ENCODE measurements around the gene IRAK4. TPM values are rescaled to one million over a fixed set of nuclear protein-coding genes. Genes with fewer than 3 reads are reported as not detected.

The IRAK4 gene
- total RNA-seq, 1 donor from 2014 or later: 12.1 TPM

DNA sequence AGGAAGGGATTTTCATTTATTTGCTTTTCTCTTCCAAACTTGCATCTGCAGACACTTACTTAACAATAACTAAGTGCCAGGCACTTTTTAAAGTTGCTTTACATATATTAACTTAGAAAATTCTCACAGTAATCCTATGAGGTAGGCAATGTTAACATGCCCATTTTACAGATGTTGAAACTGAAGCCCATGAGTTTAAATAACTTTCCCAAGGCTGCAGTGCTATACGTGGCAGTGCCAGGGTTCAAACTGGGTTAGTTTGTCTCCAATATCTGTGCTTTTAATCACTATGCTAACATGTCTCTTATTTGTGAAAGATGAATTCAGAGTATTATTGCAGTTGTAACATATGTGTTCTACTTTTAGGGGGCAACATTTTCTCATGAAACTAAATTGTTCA lies 30.1 kb upstream of the IRAK4 start:
- DNase-seq: no peak
- TF ChIP-seq, protein P1, sequence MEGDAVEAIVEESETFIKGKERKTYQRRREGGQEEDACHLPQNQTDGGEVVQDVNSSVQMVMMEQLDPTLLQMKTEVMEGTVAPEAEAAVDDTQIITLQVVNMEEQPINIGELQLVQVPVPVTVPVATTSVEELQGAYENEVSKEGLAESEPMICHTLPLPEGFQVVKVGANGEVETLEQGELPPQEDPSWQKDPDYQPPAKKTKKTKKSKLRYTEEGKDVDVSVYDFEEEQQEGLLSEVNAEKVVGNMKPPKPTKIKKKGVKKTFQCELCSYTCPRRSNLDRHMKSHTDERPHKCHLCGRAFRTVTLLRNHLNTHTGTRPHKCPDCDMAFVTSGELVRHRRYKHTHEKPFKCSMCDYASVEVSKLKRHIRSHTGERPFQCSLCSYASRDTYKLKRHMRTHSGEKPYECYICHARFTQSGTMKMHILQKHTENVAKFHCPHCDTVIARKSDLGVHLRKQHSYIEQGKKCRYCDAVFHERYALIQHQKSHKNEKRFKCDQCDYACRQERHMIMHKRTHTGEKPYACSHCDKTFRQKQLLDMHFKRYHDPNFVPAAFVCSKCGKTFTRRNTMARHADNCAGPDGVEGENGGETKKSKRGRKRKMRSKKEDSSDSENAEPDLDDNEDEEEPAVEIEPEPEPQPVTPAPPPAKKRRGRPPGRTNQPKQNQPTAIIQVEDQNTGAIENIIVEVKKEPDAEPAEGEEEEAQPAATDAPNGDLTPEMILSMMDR (IDR thresholded peaks at IDR 0.05; ENCODE audit: partially characterized antibody, unreplicated experiment): no peak
- Mint-ChIP-seq H3K9me3 (ENCODE audit: unreplicated experiment) (no peaks in the 10 kb centered on the region), H3K4me1 (ENCODE audit: low read depth, unreplicated experiment) (peaks cover 3% of the 10 kb centered on the region), H3K27me3 (ENCODE audit: unreplicated experiment) (no peaks in the 10 kb centered on the region), H3K36me3 (ENCODE audit: unreplicated experiment) (no peaks in the 10 kb centered on the region), H3K27ac (ENCODE audit: unreplicated experiment) (no peak overlapping the region), H3K4me3 (ENCODE audit: unreplicated experiment) (no peak overlapping the region)

DNA sequence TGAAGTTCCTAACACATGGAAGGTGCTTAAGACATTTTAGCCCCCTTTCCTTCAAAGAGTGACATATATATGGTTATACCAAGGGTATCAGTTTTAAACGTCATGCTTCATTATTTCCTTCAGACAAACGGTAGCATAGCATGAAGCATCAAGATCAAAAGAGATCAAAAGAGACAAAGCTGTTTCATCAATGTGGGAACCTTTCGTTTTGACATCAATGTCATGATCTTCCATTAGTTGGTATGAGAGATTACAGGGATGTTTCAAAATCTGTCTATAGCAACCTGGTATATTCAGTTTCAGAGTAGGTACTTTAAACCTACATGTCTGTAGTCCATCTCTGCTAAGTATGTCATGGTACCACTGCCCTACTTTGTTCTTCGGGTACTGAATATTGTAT lies 28.5 kb upstream of the IRAK4 start:
- H3K9me3 Mint-ChIP-seq (ENCODE audit: unreplicated experiment): no peaks in the 10 kb centered on the region
- TF ChIP-seq, protein P1 (IDR thresholded peaks at IDR 0.05; ENCODE audit: partially characterized antibody, unreplicated experiment): no peak
- H3K36me3 Mint-ChIP-seq (ENCODE audit: unreplicated experiment): no peaks in the 10 kb centered on the region
- H3K27me3 Mint-ChIP-seq (ENCODE audit: unreplicated experiment): no peaks in the 10 kb centered on the region
- H3K27ac Mint-ChIP-seq (ENCODE audit: unreplicated experiment): no peak overlapping the region
- H3K4me3 Mint-ChIP-seq (ENCODE audit: unreplicated experiment): no peak overlapping the region
- H3K4me1 Mint-ChIP-seq (ENCODE audit: low read depth, unreplicated experiment): peaks cover 3% of the 10 kb centered on the region
- no peak for DNase-seq

DNA sequence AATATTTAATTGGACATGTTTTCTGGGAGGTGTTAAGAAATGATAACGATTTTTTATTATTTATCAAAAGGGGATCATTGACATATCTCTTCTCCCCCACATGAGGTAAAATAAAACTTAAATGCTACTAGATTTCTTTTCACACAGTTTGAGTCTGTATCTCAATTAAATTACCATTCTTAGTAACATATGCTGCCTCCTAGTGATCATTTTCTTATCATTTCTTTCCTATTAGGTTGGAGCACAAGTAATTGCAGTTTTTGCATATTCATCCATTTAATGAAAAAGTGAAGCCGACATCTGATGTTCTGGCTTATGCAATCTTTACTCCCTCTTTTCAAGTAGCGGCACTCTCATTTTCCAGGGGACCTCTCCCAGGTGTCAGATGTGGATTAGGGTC lies 25.1 kb upstream of the IRAK4 start:
- H3K4me1 Mint-ChIP-seq (ENCODE audit: low read depth, unreplicated experiment): no peaks in the 10 kb centered on the region
- no peak for DNase-seq
- H3K9me3 Mint-ChIP-seq (ENCODE audit: unreplicated experiment): no peaks in the 10 kb centered on the region
- no peaks in the 10 kb centered on the region for H3K36me3 Mint-ChIP-seq (ENCODE audit: unreplicated experiment)
- H3K27me3 Mint-ChIP-seq (ENCODE audit: unreplicated experiment): no peaks in the 10 kb centered on the region
- H3K4me3 Mint-ChIP-seq (ENCODE audit: unreplicated experiment): no peak overlapping the region
- TF ChIP-seq, protein P1 (IDR thresholded peaks at IDR 0.05; ENCODE audit: partially characterized antibody, unreplicated experiment): no peak
- H3K27ac Mint-ChIP-seq (ENCODE audit: unreplicated experiment): no peak overlapping the region

DNA sequence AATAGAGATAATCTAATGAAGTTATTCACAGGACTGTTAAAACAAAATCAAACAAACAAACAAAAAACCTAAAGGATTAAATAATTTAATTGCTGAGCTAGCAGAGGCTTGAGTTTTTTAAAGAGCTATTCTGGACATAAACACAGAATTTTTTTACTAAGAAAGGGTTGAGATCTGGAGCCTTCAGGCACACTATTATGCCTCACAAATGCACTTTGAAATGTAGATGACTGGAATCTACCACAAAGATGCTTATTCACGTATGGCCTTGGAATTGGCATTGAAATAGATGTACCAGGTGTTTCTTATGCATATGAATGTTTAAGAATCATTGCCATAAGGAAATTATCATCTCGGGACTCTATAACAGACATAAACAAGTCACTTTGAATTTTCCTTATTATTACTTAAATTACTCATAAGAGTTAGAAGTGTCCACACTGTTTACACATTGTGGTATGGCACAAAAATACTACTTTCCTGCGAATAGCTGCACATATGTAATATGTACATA lies 21.8 kb upstream of the IRAK4 start:
- H3K27ac Mint-ChIP-seq (ENCODE audit: unreplicated experiment): no peak overlapping the region
- TF ChIP-seq, protein P1 (IDR thresholded peaks at IDR 0.05; ENCODE audit: partially characterized antibody, unreplicated experiment): no peak
- no peak overlapping the region for H3K4me3 Mint-ChIP-seq (ENCODE audit: unreplicated experiment)
- H3K4me1 Mint-ChIP-seq (ENCODE audit: low read depth, unreplicated experiment): no peaks in the 10 kb centered on the region
- DNase-seq: no peak
- H3K27me3 Mint-ChIP-seq (ENCODE audit: unreplicated experiment): no peaks in the 10 kb centered on the region
- no peaks in the 10 kb centered on the region for H3K9me3 Mint-ChIP-seq (ENCODE audit: unreplicated experiment)
- H3K36me3 Mint-ChIP-seq (ENCODE audit: unreplicated experiment): no peaks in the 10 kb centered on the region

DNA sequence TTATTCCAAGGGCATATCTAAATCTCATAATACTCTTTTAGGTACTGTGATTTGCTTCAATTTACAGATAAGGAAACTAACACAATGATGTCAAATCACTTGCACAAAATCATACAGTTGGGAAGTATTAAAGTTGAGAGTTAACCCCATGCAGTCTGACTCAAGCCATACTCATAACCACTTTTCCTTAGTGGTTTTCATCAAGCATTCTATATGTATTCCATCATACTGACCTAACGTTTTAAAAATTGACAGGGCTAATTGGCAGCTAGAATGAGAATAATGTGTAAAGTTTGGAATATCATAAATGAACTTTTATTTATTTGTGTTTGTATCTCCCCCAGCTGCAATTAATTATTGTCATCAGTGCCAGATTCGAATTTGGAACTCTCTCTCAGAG lies 21.1 kb upstream of the IRAK4 start:
- H3K36me3 Mint-ChIP-seq (ENCODE audit: unreplicated experiment): no peaks in the 10 kb centered on the region
- no peak overlapping the region for H3K27ac Mint-ChIP-seq (ENCODE audit: unreplicated experiment)
- no peaks in the 10 kb centered on the region for H3K4me1 Mint-ChIP-seq (ENCODE audit: low read depth, unreplicated experiment)
- H3K9me3 Mint-ChIP-seq (ENCODE audit: unreplicated experiment): no peaks in the 10 kb centered on the region
- no peaks in the 10 kb centered on the region for H3K27me3 Mint-ChIP-seq (ENCODE audit: unreplicated experiment)
- no peak overlapping the region for H3K4me3 Mint-ChIP-seq (ENCODE audit: unreplicated experiment)
- TF ChIP-seq, protein P1 (IDR thresholded peaks at IDR 0.05; ENCODE audit: partially characterized antibody, unreplicated experiment): no peak
- DNase-seq: no peak
